DOHH2 (cell line): ENCODE data around the gene MARK4.

Experiments
- EZH2phosphoT487 ChIP-seq: fragments of 200-600 bp; sonication (generic); IDR thresholded peaks from 2 replicates; pipeline ENCODE4 v1.6.1; 2017; ENCODE audit warnings: borderline replicate concordance, mild to moderate bottlenecking, antibody characterized with exemption, low read length, moderate library complexity, mixed read lengths
- TF ChIP-seq, protein P1 (sequence below): fragments of 200-600 bp; sonication (generic); IDR thresholded peaks from one replicate; pipeline ENCODE4 v1.5.1; 2014; ENCODE audit warnings: antibody characterized with exemption, mild to moderate bottlenecking, low read depth, low read length; ENCODE audit not compliant: poor library complexity, severe bottlenecking

DNA sequence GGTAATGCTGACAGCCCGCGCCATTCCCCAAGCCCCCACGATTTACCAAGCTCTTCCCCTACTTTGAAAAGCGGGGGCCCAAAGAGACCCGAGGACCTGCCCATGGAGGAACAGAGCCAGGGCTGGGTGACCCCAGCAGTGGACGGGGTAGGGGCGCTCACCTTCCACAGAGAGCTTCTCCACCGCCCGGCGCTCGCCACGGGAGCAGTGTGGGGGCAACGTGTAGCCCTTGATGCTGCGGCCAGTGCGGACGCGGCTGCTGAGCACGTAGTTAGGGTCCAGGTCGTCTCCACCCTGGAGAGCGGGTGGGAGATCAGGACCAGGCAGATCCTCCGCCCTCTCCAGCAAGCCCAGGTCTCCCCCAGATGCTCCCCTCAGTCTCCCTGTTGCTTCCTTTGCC is 64.2 kb downstream of the MARK4 start:
- TF ChIP-seq, protein P1, sequence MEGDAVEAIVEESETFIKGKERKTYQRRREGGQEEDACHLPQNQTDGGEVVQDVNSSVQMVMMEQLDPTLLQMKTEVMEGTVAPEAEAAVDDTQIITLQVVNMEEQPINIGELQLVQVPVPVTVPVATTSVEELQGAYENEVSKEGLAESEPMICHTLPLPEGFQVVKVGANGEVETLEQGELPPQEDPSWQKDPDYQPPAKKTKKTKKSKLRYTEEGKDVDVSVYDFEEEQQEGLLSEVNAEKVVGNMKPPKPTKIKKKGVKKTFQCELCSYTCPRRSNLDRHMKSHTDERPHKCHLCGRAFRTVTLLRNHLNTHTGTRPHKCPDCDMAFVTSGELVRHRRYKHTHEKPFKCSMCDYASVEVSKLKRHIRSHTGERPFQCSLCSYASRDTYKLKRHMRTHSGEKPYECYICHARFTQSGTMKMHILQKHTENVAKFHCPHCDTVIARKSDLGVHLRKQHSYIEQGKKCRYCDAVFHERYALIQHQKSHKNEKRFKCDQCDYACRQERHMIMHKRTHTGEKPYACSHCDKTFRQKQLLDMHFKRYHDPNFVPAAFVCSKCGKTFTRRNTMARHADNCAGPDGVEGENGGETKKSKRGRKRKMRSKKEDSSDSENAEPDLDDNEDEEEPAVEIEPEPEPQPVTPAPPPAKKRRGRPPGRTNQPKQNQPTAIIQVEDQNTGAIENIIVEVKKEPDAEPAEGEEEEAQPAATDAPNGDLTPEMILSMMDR = no peak
- no peak for TF ChIP-seq EZH2phosphoT487
